BE2C (cell line): Measurements from ENCODE around the gene MAN2A1.

Experiments
- DNase-seq: peaks from one replicate; pipeline ENCODE4 v3.0.0-alpha.2; 2020
- H3K27me3 ChIP-seq: fragments of 250-450 bp; sonication (Bioruptor Pico); 2 replicates; pipeline ENCODE4 v1.5.1; 2020; ENCODE audit warnings: mild to moderate bottlenecking
- H3K36me3 ChIP-seq: fragments of 250-450 bp; sonication (Bioruptor Pico); 2 replicates; pipeline ENCODE4 v1.5.1; 2020; ENCODE audit warnings: mild to moderate bottlenecking
- H3K4me1 ChIP-seq: fragments of 250-450 bp; sonication (Bioruptor Pico); 2 replicates; pipeline ENCODE4 v1.5.1; 2020
- H3K4me3 ChIP-seq: 2 replicates; pipeline ENCODE4 v1.5.1; 2011; ENCODE audit warnings: low read depth, low read length
- H3K9me3 ChIP-seq: fragments of 250-450 bp; sonication (Bioruptor Pico); 2 replicates; pipeline ENCODE4 v1.5.1; 2020
- TF ChIP-seq, protein P1 (sequence below): IDR thresholded peaks from 2 replicates; pipeline ENCODE4 v1.5.1; 2012; ENCODE audit warnings: mild to moderate bottlenecking, low read depth, low read length

The MAN2A1 gene

DNA sequence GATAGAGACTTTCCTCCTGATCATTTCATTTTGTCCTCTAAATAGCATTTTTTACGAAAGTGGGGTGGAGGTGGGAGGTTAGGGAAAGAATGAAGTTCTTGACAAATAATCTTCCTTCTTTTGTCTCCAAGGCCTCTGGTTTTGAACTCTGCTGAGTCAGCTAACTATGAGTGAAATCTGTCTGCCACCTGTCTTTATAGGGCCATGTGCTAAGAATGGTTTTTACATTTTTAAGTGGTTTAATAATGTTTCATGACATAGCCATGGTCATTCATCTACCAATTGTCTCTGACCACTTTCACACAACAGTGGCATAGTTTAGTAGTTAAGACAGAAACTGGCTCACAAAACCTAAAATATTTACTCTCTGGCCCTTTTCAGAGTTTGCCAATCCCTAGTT lies 7.6 kb downstream of the MAN2A1 start:
- Histone ChIP-seq H3K4me1 (no peaks in the 10 kb centered on the region; the same call in none of the 2 replicates), H3K9me3 (no peaks in the 10 kb centered on the region), H3K36me3 (no peaks in the 10 kb centered on the region), H3K4me3 (no peak overlapping the region), H3K27me3 (no peaks in the 10 kb centered on the region)
- no peak for DNase-seq
- TF ChIP-seq, protein P1, sequence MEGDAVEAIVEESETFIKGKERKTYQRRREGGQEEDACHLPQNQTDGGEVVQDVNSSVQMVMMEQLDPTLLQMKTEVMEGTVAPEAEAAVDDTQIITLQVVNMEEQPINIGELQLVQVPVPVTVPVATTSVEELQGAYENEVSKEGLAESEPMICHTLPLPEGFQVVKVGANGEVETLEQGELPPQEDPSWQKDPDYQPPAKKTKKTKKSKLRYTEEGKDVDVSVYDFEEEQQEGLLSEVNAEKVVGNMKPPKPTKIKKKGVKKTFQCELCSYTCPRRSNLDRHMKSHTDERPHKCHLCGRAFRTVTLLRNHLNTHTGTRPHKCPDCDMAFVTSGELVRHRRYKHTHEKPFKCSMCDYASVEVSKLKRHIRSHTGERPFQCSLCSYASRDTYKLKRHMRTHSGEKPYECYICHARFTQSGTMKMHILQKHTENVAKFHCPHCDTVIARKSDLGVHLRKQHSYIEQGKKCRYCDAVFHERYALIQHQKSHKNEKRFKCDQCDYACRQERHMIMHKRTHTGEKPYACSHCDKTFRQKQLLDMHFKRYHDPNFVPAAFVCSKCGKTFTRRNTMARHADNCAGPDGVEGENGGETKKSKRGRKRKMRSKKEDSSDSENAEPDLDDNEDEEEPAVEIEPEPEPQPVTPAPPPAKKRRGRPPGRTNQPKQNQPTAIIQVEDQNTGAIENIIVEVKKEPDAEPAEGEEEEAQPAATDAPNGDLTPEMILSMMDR = no peak

DNA sequence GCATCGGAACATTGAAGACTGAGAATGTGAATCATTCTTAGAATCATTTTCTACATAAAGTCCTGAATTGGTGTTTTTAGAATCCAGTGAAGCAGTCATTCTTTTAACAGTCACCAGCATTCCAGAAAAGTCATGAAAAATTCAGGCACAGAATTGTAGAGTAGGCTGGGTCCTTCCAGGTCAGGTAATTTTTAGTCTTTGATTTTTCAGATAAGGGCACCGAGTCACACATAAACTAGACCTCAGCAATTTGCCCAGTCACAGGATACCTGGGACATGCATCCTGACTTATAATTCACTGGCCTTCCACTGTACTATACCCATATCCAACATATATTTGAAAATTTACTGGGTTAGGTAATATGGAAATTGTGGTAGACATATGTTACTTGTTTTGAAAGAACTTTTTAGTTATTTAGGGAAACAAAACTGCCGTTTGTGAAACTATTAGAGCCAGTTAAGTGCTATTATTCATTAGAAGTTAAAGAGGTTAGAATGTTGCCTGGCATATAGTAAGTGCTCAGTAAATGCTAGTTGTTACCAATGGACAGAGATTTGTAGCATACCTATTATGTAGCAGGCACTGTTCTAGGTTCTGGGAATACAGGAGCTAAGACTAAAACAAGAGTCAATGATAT lies 10.9 kb downstream of the MAN2A1 start:
- peaks cover 3% of the 10 kb centered on the region for H3K4me1 ChIP-seq
- DNase-seq = no peak
- H3K36me3 ChIP-seq = no peaks in the 10 kb centered on the region
- H3K27me3 ChIP-seq = no peaks in the 10 kb centered on the region
- TF ChIP-seq, protein P1 = no peak
- H3K4me3 ChIP-seq = no peak overlapping the region
- no peaks in the 10 kb centered on the region for H3K9me3 ChIP-seq

DNA sequence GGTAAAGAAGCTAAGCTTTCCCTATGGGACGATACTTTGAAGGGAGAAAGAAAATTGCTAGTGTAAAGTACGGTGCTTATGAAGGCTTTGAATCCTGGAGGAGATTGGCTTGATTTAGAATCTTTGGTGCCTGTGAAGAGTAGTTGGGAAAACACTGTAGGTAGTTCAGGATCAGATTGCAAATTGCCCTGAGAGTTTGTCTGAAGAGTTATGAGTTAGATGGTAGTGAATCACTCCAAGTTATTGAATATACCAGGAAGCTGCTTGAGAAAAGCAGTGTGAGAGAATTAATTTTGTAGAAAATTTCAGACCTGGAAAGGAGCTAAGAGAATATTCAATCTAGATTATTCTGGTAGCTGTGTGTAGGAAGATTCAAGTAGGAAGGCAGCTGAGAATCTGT lies 11.5 kb downstream of the MAN2A1 start:
- peaks cover 3% of the 10 kb centered on the region for H3K4me1 ChIP-seq
- H3K4me3 ChIP-seq = no peak overlapping the region
- TF ChIP-seq, protein P1 = no peak
- H3K36me3 ChIP-seq = no peaks in the 10 kb centered on the region
- DNase-seq = no peak
- no peaks in the 10 kb centered on the region for H3K27me3 ChIP-seq
- no peaks in the 10 kb centered on the region for H3K9me3 ChIP-seq

DNA sequence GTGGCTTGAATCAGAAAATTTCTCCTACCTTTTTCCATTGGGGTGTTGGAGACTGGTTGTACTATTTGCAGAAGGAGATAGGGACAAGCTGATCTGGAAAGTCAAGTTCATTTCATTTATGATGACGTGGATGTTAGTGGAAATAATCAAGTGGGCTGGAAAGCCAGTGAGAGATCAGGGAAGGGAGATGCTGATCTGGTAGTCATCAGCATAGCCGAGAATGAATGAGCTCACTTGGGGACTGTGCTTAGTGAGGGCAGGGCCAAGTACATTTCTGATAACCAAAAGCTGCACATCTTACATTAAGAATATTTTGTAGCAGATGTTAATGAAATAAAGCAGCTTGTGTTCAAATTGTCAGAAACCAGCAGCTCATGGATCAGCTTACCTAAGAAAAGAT lies 12.1 kb downstream of the MAN2A1 start:
- Histone ChIP-seq H3K4me3 (no peak overlapping the region), H3K4me1 (peaks cover 3% of the 10 kb centered on the region), H3K36me3 (no peaks in the 10 kb centered on the region), H3K9me3 (no peaks in the 10 kb centered on the region), H3K27me3 (no peaks in the 10 kb centered on the region)
- no peak for DNase-seq
- TF ChIP-seq, protein P1 = no peak

DNA sequence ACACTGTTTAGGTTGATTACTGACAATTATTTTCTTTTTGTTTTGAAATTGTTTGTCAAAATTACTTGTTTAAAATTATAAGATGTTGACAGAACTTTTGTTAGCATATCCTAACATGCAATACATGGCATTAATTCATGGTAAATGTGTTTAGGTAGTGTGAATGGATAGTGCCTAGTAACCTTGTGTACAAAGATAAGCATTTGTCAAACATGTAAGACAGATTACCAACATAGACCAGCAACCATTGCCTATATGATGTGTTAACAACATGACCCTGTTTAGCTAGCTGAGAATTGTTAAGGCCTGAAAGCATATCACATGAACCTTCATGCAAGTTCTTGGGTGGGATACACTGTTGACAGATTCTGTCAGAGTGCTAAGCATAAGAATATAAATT lies 13.4 kb downstream of the MAN2A1 start:
- no peaks in the 10 kb centered on the region for H3K27me3 ChIP-seq
- H3K4me1 ChIP-seq = peaks cover 3% of the 10 kb centered on the region; the same call in 1 of the 2 replicates
- H3K36me3 ChIP-seq = no peaks in the 10 kb centered on the region
- no peak for DNase-seq
- no peak overlapping the region for H3K4me3 ChIP-seq
- no peaks in the 10 kb centered on the region for H3K9me3 ChIP-seq
- TF ChIP-seq, protein P1 = no peak

DNA sequence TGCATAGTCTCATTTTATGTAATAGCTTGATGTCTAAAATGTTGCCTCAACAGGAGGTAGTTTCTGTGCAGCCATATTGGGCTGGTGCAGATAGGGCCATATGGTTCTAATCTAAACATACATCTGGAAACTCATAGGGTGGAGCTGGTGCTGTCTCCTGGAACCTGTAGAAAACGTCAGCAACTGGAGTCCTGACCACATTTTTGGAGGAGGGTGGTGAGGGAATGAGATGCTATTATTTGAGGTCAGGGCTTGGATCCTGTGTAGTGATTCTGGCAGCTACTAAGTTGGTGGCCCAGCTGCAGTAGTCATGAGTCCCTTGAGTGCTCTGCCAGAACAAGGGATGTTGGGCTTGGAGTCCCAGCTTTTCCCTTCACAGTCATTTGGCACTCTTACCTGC lies 14.1 kb downstream of the MAN2A1 start:
- TF ChIP-seq, protein P1 = no peak
- H3K36me3 ChIP-seq = no peaks in the 10 kb centered on the region
- no peak for DNase-seq
- no peaks in the 10 kb centered on the region for H3K9me3 ChIP-seq
- H3K4me3 ChIP-seq = no peak overlapping the region
- H3K27me3 ChIP-seq = no peaks in the 10 kb centered on the region
- H3K4me1 ChIP-seq = peaks cover 3% of the 10 kb centered on the region; the same call in 1 of the 2 replicates
